GM23338 (cell line): ENCODE measurements around the gene CLSTN2. TPM values are rescaled to one million over a fixed set of nuclear protein-coding genes. Genes with fewer than 3 reads are reported as not detected.

Experiments used
- ATAC-seq: fragments of 200-7000 bp; cut with Tn5 transposase; 3 replicates; pipeline ENCODE4 v1.9.1; 2020
- DNase-seq: peaks from one replicate; pipeline ENCODE4 v3.0.0-alpha.2; 2015; ENCODE audit warnings: low spot score
- H2AFZ ChIP-seq: fragments of 200-600 bp; sonication (generic); 2 replicates; pipeline ENCODE4 v1.8.0; 2016; ENCODE audit warnings: antibody characterized with exemption, mild to moderate bottlenecking, moderate library complexity
- H3F3A ChIP-seq: fragments of 200-600 bp; sonication (generic); replicated peaks from 2 replicates; pipeline ENCODE4 v1.8.0; 2017; ENCODE audit warnings: antibody characterized with exemption, mixed run types, low read depth
- H3K27ac ChIP-seq: fragments of 200-600 bp; sonication (generic); 2 replicates; pipeline ENCODE4 v1.6.1; 2016; ENCODE audit warnings: low read depth
- H3K27me3 ChIP-seq: fragments of 200-600 bp; sonication (generic); 2 replicates; pipeline ENCODE4 v1.8.0; 2016; ENCODE audit warnings: mild to moderate bottlenecking, mixed run types, moderate library complexity; ENCODE audit not compliant: insufficient read depth
- H3K36me3 ChIP-seq: fragments of 200-600 bp; sonication (generic); 2 replicates; pipeline ENCODE4 v1.8.0; 2016; ENCODE audit warnings: mild to moderate bottlenecking; ENCODE audit not compliant: insufficient read depth
- H3K4me1 ChIP-seq: fragments of 200-600 bp; sonication (generic); 2 replicates; pipeline ENCODE4 v1.8.0; 2016; ENCODE audit warnings: mild to moderate bottlenecking, moderate library complexity; ENCODE audit not compliant: insufficient read depth
- H3K4me2 ChIP-seq: fragments of 200-600 bp; sonication (generic); 2 replicates; pipeline ENCODE4 v1.7.1; 2017; ENCODE audit warnings: mixed run types
- H3K4me3 ChIP-seq: fragments of 200-600 bp; sonication (generic); 2 replicates; pipeline ENCODE4 v1.6.1; 2016; ENCODE audit warnings: mixed run types
- H3K79me2 ChIP-seq: fragments of 200-600 bp; sonication (generic); replicated peaks from 2 replicates; pipeline ENCODE4 v1.8.0; 2017; ENCODE audit warnings: mild to moderate bottlenecking; ENCODE audit not compliant: insufficient read depth
- H3K9me2 ChIP-seq: fragments of 200-600 bp; sonication (generic); 2 replicates; pipeline ENCODE4 v1.8.0; 2017; ENCODE audit not compliant: insufficient read depth
- H4K20me1 ChIP-seq: fragments of 200-600 bp; sonication (generic); replicated peaks from 2 replicates; pipeline ENCODE4 v1.8.0; 2017; ENCODE audit warnings: mild to moderate bottlenecking; ENCODE audit not compliant: insufficient read depth
- H3K27ac Mint-ChIP-seq: 2 replicates; pipeline ENCODE4 v1.8.0; 2020; ENCODE audit warnings: inconsistent platforms, mild to moderate bottlenecking, moderate library complexity, mixed read lengths
- H3K27me3 Mint-ChIP-seq: 3 replicates; pipeline ENCODE4 v1.8.0; 2022; ENCODE audit warnings: low read depth, mild to moderate bottlenecking, moderate library complexity, mixed read lengths, inconsistent platforms; ENCODE audit not compliant: insufficient read depth, poor library complexity
- H3K36me3 Mint-ChIP-seq: 3 replicates; pipeline ENCODE4 v1.8.0; 2021; ENCODE audit warnings: low read depth, mild to moderate bottlenecking, inconsistent platforms, moderate library complexity, mixed read lengths
- H3K4me1 Mint-ChIP-seq: 3 replicates; pipeline ENCODE4 v1.8.0; 2020; ENCODE audit warnings: mild to moderate bottlenecking, inconsistent platforms, mixed read lengths
- H3K4me3 Mint-ChIP-seq: 3 replicates; pipeline ENCODE4 v1.8.0; 2021; ENCODE audit warnings: moderate library complexity, mild to moderate bottlenecking, inconsistent platforms, mixed read lengths
- H3K9me3 Mint-ChIP-seq: 3 replicates; pipeline ENCODE4 v1.8.0; 2020; ENCODE audit warnings: moderate library complexity, mild to moderate bottlenecking, inconsistent platforms, mixed read lengths
- CREB1 ChIP-seq: fragments of 250-450 bp; sonication (Bioruptor Pico); IDR thresholded peaks from 2 replicates; pipeline ENCODE4 v1.5.0; 2020; ENCODE audit warnings: low read depth, mild to moderate bottlenecking, moderate library complexity
- CTCF ChIP-seq, 2 experiments: fragments of 200-600 bp in 1 of 2; sonication (generic) in 1 of 2; conservative IDR thresholded peaks; 2 replicates each; pipeline versions ENCODE4 v1.5.1 to v1.6.1; 2016 to 2017; ENCODE audit warnings: antibody characterized with exemption in 2 of 2, low read depth in 2 of 2, mild to moderate bottlenecking in 2 of 2, moderate library complexity in 1 of 2
- EZH2 ChIP-seq: fragments of 200-600 bp; sonication (generic); IDR thresholded peaks from one replicate; pipeline ENCODE4 v1.8.0; 2017; ENCODE audit warnings: antibody characterized with exemption, mild to moderate bottlenecking, low read depth; ENCODE audit not compliant: unreplicated experiment
- NANOG ChIP-seq: IDR thresholded peaks from 2 replicates; pipeline ENCODE4 v1.6.1; 2016; ENCODE audit warnings: antibody characterized with exemption, borderline replicate concordance
- POLR2AphosphoS5 ChIP-seq: IDR thresholded peaks from 2 replicates; pipeline ENCODE4 v1.6.1; 2016; ENCODE audit warnings: antibody characterized with exemption, low read depth
- STAT1 ChIP-seq: IDR thresholded peaks from one replicate; pipeline ENCODE4 v1.6.1; 2016; ENCODE audit warnings: antibody characterized with exemption; ENCODE audit not compliant: unreplicated experiment
- ZNF114 ChIP-seq: fragments of 250-450 bp; sonication (Bioruptor Pico); IDR thresholded peaks from 2 replicates; pipeline ENCODE4 v1.5.0; 2020; ENCODE audit warnings: mild to moderate bottlenecking, moderate library complexity
- ZNF331 ChIP-seq: fragments of 250-450 bp; sonication (Bioruptor Pico); IDR thresholded peaks from 2 replicates; pipeline ENCODE4 v1.5.0; 2020; ENCODE audit warnings: low read depth, mild to moderate bottlenecking, moderate library complexity
- polyA plus RNA-seq: library from polyadenylated mRNA; unstranded; fragments of >200 nt; fragmentation: Nextera tagmentation; extraction: Ambion mirVana; gene quantifications from 2 replicates; pipeline ENCODE4 v1.2.1, GENCODE V29; 2016
- total RNA-seq: library from RNA; depleted of rRNA; stranded (reverse); fragments of >200 nt; shearing (Covaris generic); gene quantifications from 2 replicates; pipeline ENCODE4 v1.2.3, GENCODE V29; 2014
- TF ChIP-seq, protein P1 (sequence below): IDR thresholded peaks from one replicate; pipeline ENCODE4 v1.6.1; 2018; ENCODE audit warnings: antibody characterized with exemption; ENCODE audit not compliant: unreplicated experiment

CLSTN2 gene
- total and polyA plus RNA-seq, 2 experiments from 2014 or later = 0.11 to 0.83 TPM

GRCh38 chr3:140180603-140181002, 245.6 kb downstream of the CLSTN2 start (continued):
- TF ChIP-seq ZNF331 (CRISPR knock-in tag) (no peak), NANOG (no peak), STAT1 (no peak)

DNA sequence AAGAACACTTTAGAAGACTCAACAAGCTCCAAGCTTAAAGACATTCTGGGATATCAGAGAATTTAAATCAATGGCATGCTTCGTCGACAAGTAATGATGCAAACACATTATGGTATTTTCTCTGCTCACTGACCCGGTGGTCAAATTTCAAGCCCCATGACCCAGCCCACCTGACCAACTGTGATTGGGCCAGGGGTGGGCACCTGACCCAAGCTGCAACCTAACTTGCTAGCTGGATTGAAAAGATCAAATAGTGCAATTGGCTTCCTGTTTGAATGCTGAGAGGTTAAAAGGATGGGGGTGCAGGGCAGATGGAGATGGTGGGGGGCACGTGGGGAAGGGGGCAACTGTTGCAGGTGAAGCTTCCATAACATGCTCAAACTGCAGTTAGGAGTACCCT, 250.4 kb downstream of the CLSTN2 start:
- Histone ChIP-seq H3K9me2 (0 out of 2 replicates have a peak, but pooled peaks cover 9% of the 10 kb centered on the region), H3F3A (no peaks in the 10 kb centered on the region), H2AFZ (peak overlapping the region; percentile 38; the same call in 1 of the 2 replicates), H3K4me2 (no peak overlapping the region), H3K4me3 (no peak overlapping the region), H3K27me3 (no peaks in the 10 kb centered on the region), H3K79me2 (no peaks in the 10 kb centered on the region), H3K4me1 (no peaks in the 10 kb centered on the region), H3K27ac (no peak overlapping the region), H4K20me1 (no peaks in the 10 kb centered on the region), H3K36me3 (no peaks in the 10 kb centered on the region)
- no peaks in the 10 kb centered on the region for H3K36me3 Mint-ChIP-seq
- DNase-seq (no peak), ATAC-seq (no peak)
- no peak overlapping the region for H3K4me3 Mint-ChIP-seq
- H3K9me3 Mint-ChIP-seq = no peaks in the 10 kb centered on the region
- no peaks in the 10 kb centered on the region for H3K4me1 Mint-ChIP-seq
- TF ChIP-seq EZH2 (no peak), CTCF (conservative IDR thresholded peaks at IDR 0.05; ENCODE audit: low read depth in 2 of 2) (no peak), NANOG (no peak), POLR2AphosphoS5 (no peak), CREB1 (CRISPR knock-in tag) (no peak), ZNF114 (CRISPR knock-in tag) (no peak), STAT1 (no peak)
- TF ChIP-seq, protein P1, sequence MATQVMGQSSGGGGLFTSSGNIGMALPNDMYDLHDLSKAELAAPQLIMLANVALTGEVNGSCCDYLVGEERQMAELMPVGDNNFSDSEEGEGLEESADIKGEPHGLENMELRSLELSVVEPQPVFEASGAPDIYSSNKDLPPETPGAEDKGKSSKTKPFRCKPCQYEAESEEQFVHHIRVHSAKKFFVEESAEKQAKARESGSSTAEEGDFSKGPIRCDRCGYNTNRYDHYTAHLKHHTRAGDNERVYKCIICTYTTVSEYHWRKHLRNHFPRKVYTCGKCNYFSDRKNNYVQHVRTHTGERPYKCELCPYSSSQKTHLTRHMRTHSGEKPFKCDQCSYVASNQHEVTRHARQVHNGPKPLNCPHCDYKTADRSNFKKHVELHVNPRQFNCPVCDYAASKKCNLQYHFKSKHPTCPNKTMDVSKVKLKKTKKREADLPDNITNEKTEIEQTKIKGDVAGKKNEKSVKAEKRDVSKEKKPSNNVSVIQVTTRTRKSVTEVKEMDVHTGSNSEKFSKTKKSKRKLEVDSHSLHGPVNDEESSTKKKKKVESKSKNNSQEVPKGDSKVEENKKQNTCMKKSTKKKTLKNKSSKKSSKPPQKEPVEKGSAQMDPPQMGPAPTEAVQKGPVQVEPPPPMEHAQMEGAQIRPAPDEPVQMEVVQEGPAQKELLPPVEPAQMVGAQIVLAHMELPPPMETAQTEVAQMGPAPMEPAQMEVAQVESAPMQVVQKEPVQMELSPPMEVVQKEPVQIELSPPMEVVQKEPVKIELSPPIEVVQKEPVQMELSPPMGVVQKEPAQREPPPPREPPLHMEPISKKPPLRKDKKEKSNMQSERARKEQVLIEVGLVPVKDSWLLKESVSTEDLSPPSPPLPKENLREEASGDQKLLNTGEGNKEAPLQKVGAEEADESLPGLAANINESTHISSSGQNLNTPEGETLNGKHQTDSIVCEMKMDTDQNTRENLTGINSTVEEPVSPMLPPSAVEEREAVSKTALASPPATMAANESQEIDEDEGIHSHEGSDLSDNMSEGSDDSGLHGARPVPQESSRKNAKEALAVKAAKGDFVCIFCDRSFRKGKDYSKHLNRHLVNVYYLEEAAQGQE = no peak
- no peak overlapping the region for H3K27ac Mint-ChIP-seq
- no peaks in the 10 kb centered on the region for H3K27me3 Mint-ChIP-seq
